GM18519 (cell line): ENCODE results near the gene ZBTB40.

Experiments used
- ATAC-seq: cut with Tn5 transposase; IDR thresholded peaks from one replicate; pipeline ENCODE4 v1.9.1; 2021; ENCODE audit warnings: mild to moderate bottlenecking, moderate library complexity; ENCODE audit not compliant: unreplicated experiment, low FRiP score

ZBTB40 gene

GRCh38 chr1:22428672-22429071 lies 23.0 kb upstream of the ZBTB40 start:
- ATAC-seq, result no peak

GRCh38 chr1:22431965-22432364 lies 19.7 kb upstream of the ZBTB40 start:
- no peak for ATAC-seq

GRCh38 chr1:22434717-22435116 lies 16.9 kb upstream of the ZBTB40 start:
- ATAC-seq, result no peak

- ATAC-seq, result no peak
Observed at GRCh38 chr1:22436948-22437347, 14.7 kb upstream of the ZBTB40 start.

- ATAC-seq, result no peak
Observed at GRCh38 chr1:22437573-22437972, 14.1 kb upstream of the ZBTB40 start.

GRCh38 chr1:22440582-22440981 lies 11.1 kb upstream of the ZBTB40 start:
- ATAC-seq, result no peak

- no peak for ATAC-seq
Observed at GRCh38 chr1:22442212-22442894, 9.3 kb upstream of the ZBTB40 start.

GRCh38 chr1:22443332-22443731 lies 8.3 kb upstream of the ZBTB40 start:
- no peak for ATAC-seq

- ATAC-seq, result no peak
Observed at GRCh38 chr1:22444856-22445255, 6.8 kb upstream of the ZBTB40 start.

GRCh38 chr1:22447621-22448111 lies 4.0 kb upstream of the ZBTB40 start:
- no peak for ATAC-seq

- no peak for ATAC-seq
Observed at GRCh38 chr1:22449636-22450035, 2.0 kb upstream of the ZBTB40 start.

GRCh38 chr1:22450351-22451021 lies 1.2 kb upstream of the ZBTB40 start:
- ATAC-seq, result no peak

- no peak for ATAC-seq
Observed at GRCh38 chr1:22452481-22452957, 868 bp downstream of the ZBTB40 start.

GRCh38 chr1:22453181-22453580 lies 1.5 kb downstream of the ZBTB40 start:
- ATAC-seq, result no peak

- ATAC-seq, result no peak
Observed at GRCh38 chr1:22454476-22455056, 2.9 kb downstream of the ZBTB40 start.

GRCh38 chr1:22457345-22457744 lies 5.7 kb downstream of the ZBTB40 start:
- ATAC-seq, result no peak

- ATAC-seq, result no peak
Observed at GRCh38 chr1:22457836-22458235, 6.2 kb downstream of the ZBTB40 start.

GRCh38 chr1:22461100-22461499 lies 9.4 kb downstream of the ZBTB40 start:
- no peak for ATAC-seq

- ATAC-seq, result no peak
Observed at GRCh38 chr1:22461678-22462527, 10.3 kb downstream of the ZBTB40 start.

GRCh38 chr1:22462928-22463327 lies 11.3 kb downstream of the ZBTB40 start:
- ATAC-seq, result no peak
